LoVo (cell line): ENCODE results near the gene DPEP1.
"Not testable (repeated sequence)": the region's sequence is repeated elsewhere in the genome, so short reads cannot be mapped to it uniquely, and the experiment has no call there.

Experiments used
- DNase-seq: peaks from one replicate; pipeline ENCODE4 v3.0.0-alpha.2; 2016; ENCODE audit warnings: low spot score

The DPEP1 gene

GRCh38 chr16:89651584-89651983 lies 38.1 kb downstream of the DPEP1 start:
- DNase-seq: no peak

GRCh38 chr16:89653656-89654295 lies 40.3 kb downstream of the DPEP1 start:
- no peak for DNase-seq

- DNase-seq: no peak
Measured at GRCh38 chr16:89655062-89655643, 41.7 kb downstream of the DPEP1 start.

GRCh38 chr16:89656435-89657121 lies 43.1 kb downstream of the DPEP1 start:
- DNase-seq: no peak

- DNase-seq: peak; percentile 91
Measured at GRCh38 chr16:89657442-89658220, 44.2 kb downstream of the DPEP1 start, which contains the start of the genes CHMP1A and SPATA33. Gene CHMP1A, minus strand, starts transcription at chr16:89657708. Its CDS starts 120 bp downstream, at chr16:89657588. Gene SPATA33, plus strand, starts transcription at chr16:89657836. Its CDS starts 76 bp downstream, at chr16:89657912.

GRCh38 chr16:89658221-89658879 lies 44.9 kb downstream of the DPEP1 start:
- DNase-seq: no peak

GRCh38 chr16:89660146-89660545 lies 46.7 kb downstream of the DPEP1 start:
- DNase-seq: no peak

- DNase-seq: no peak
Measured at GRCh38 chr16:89661215-89661614, 47.8 kb downstream of the DPEP1 start.

GRCh38 chr16:89664238-89664637 lies 50.8 kb downstream of the DPEP1 start:
- DNase-seq: not testable (repeated sequence)

- DNase-seq: not testable (repeated sequence)
Measured at GRCh38 chr16:89667000-89667399, 53.6 kb downstream of the DPEP1 start.

- no peak for DNase-seq
Measured at GRCh38 chr16:89667633-89668032, 54.2 kb downstream of the DPEP1 start.

- no peak for DNase-seq
Measured at GRCh38 chr16:89668790-89669158, 55.3 kb downstream of the DPEP1 start.

GRCh38 chr16:89669755-89670154 lies 56.3 kb downstream of the DPEP1 start:
- no peak for DNase-seq

- no peak for DNase-seq
Measured at GRCh38 chr16:89670496-89671431, 57.3 kb downstream of the DPEP1 start.

- DNase-seq: not testable (repeated sequence)
Measured at GRCh38 chr16:89671565-89671964, 58.1 kb downstream of the DPEP1 start.

- no peak for DNase-seq
Measured at GRCh38 chr16:89672177-89672941, 58.9 kb downstream of the DPEP1 start.

GRCh38 chr16:89678258-89678657 lies 64.8 kb downstream of the DPEP1 start:
- no peak for DNase-seq

GRCh38 chr16:89685916-89686315 lies 72.5 kb downstream of the DPEP1 start:
- no peak for DNase-seq

GRCh38 chr16:89686520-89687091 lies 73.2 kb downstream of the DPEP1 start, which contains the start of gene CDK10:
Gene CDK10, plus strand, starts transcription at chr16:89686689. Its CDS starts 22 bp downstream, at chr16:89686711.
- peak; percentile 93 for DNase-seq
